ENCODE results near the gene TRANK1. TPM values are rescaled to one million over a fixed set of nuclear protein-coding genes. Genes with fewer than 3 reads are reported as not detected.

The TRANK1 gene
- total and polyA plus RNA-seq, 2 of the 8 experiments (the other 6 are each of a cell fraction or from before 2014, with no cell fraction given), result 2.9 to 8.8 TPM

- Histone ChIP-seq H4K20me1 (replicated peaks in 1 of 2; ENCODE audit: control insufficient read depth in 1 of 2, insufficient read depth in 2 of 2, low read length in 2 of 2) (no peaks in the 10 kb centered on the region), H3K4me2 (ENCODE audit: insufficient read depth in 1 of 2, low read depth in 2 of 2, low read length in 2 of 2) (no peak overlapping the region), H4K91ac (replicated peaks; ENCODE audit: insufficient read length, low read length) (no peak overlapping the region), H2BK5ac (ENCODE audit: low read depth, low read length) (no peak overlapping the region), H3K14ac (ENCODE audit: insufficient read length) (no peak overlapping the region), H3K36me3 (ENCODE audit: control insufficient read depth in 2 of 4, insufficient read depth in 4 of 4, low read length in 3 of 4) (no peaks in the 10 kb centered on the region), H3K23ac (ENCODE audit: insufficient read length) (no peak overlapping the region), H3K4ac (replicated peaks; ENCODE audit: insufficient read length, low read depth, low read length) (no peak overlapping the region), H3K9me3 (ENCODE audit: insufficient read depth in 2 of 2, low read depth in 1 of 2, low read length in 1 of 2) (no peaks in the 10 kb centered on the region), H3K9ac (replicated peaks in 1 of 4; ENCODE audit: extremely low read depth in 1 of 4, low read depth in 3 of 4, low read length in 3 of 4) (no peak overlapping the region), H2BK15ac (ENCODE audit: low read length) (no peak overlapping the region), H2AK5ac (ENCODE audit: low read depth, low read length) (no peak overlapping the region), H3K27me3 (replicated peaks in 1 of 4; ENCODE audit: control insufficient read depth in 3 of 4, extremely low read depth in 1 of 4, insufficient read depth in 3 of 4, low read length in 3 of 4) (no peaks in the 10 kb centered on the region), H3K18ac (ENCODE audit: extremely low read depth, low read length) (no peak overlapping the region), H3K27ac (ENCODE audit: low read depth, low read length) (no peak overlapping the region), H4K8ac (ENCODE audit: extremely low read depth, insufficient read depth, low read length) (no peak overlapping the region), H3K79me1 (ENCODE audit: low read depth, low read length) (no peaks in the 10 kb centered on the region), H3K23me2 (ENCODE audit: low read depth, low read length) (no peaks in the 10 kb centered on the region), H4K5ac (ENCODE audit: insufficient read length, low read depth, low read length) (no peak overlapping the region), H2AFZ (ENCODE audit: low read length) (no peak overlapping the region), H3K4me1 (replicated peaks in 1 of 4; ENCODE audit: control insufficient read depth in 3 of 4, insufficient read depth in 4 of 4, low read length in 3 of 4) (peaks cover 0 to 4% (median 0%) of the 10 kb centered on the region in 4 experiments; a peak in 1 of 7 replicates), H3K4me3 (ENCODE audit: extremely low read depth in 1 of 4, insufficient read depth in 2 of 4, low read depth in 3 of 4, low read length in 4 of 4) (no peak overlapping the region), H2BK12ac (ENCODE audit: low read depth, low read length) (no peak overlapping the region), H2BK120ac (replicated peaks; ENCODE audit: low read depth, low read length) (no peak overlapping the region), H2BK20ac (ENCODE audit: low read length) (no peak overlapping the region), H3K79me2 (ENCODE audit: control insufficient read depth in 1 of 2, insufficient read depth in 2 of 2, low read length in 2 of 2) (no peaks in the 10 kb centered on the region), H3K56ac (replicated peaks; ENCODE audit: insufficient read length, low read depth, low read length) (no peak overlapping the region)
- CTCF ChIA-PET (ENCODE audit: partially characterized antibody), result interaction anchor here (4.1 to 7.7 kb wide), 2 partner anchors 10 to 31 kb away, joined by 61 to 62 read pairs; no protein-coding TSS in a partner anchor
- POLR2A ChIA-PET (ENCODE audit: partially characterized antibody), result interaction anchor here (1.6 to 1.7 kb wide), 2 partner anchors 12 to 18 kb away, joined by 3 to 4 read pairs; partner anchors contain the start of gene TRANK1
- FAIRE-seq (no peak), DNase-seq (ENCODE audit: low read depth in 1 of 2, low spot score in 2 of 2) (no peak)
- 83% methylated on average over 6 of the region's 6 CpGs; no CpG with 5 or more reads in 1 of the 2 experiments for WGBS, 2 experiments (ENCODE audit: extremely low coverage in 1 of 2, insufficient coverage in 1 of 2, insufficient read length in 1 of 2, insufficient replicate concordance in 2 of 2, low coverage in 1 of 2, low lambda C conversion rate in 2 of 2, missing lambda C conversion rate in 1 of 2)
Observed at GRCh38 chr3:36926292-36926897, 18.5 kb downstream of the TRANK1 start.

Data from H1 (cell line).